GM12878 (cell line): Measurements from ENCODE around the gene MAML2. TPM values are rescaled to one million over a fixed set of nuclear protein-coding genes. Genes with fewer than 3 reads are reported as not detected.

Experiments used
- ATAC-seq: fragments of 200-7000 bp; cut with Tn5 transposase; 3 replicates; pipeline ENCODE4 v1.9.1; 2020; ENCODE audit warnings: mild to moderate bottlenecking, moderate library complexity
- BruUV-seq: library from RNA; stranded (reverse); fragments of 400-500 nt; replicated peaks from 2 replicates; lab custom pipeline; 2021; lab: Mats Ljungman, UMichigan
- CTCF ChIA-PET: fragments of 300-600 bp; sonication (Branson Sonifier 250); formaldehyde crosslinking; extraction: SDS; loops from one replicate; lab custom pipeline; 2021; ENCODE audit warnings: inconsistent platforms; lab: Yijun Ruan, JAX
- POLR2A ChIA-PET: fragments of 350-600 bp; formaldehyde crosslinking; extraction: SDS; loops from one replicate; lab custom pipeline; 2021; ENCODE audit warnings: inconsistent platforms; lab: Charles Lee
- RAD21 ChIA-PET: fragments of 300-600 bp; sonication (Branson Sonifier 250); formaldehyde crosslinking; loops from one replicate; lab custom pipeline; 2023; ENCODE audit warnings: antibody characterized with exemption; ENCODE audit not compliant: unreplicated experiment; lab: Charles Lee
- SMC1A ChIA-PET: fragments of 300-600 bp; sonication (Branson Sonifier 250); formaldehyde crosslinking; loops from one replicate; lab custom pipeline; 2023; ENCODE audit not compliant: unreplicated experiment, uncharacterized antibody; lab: Charles Lee
- DNase-seq: peaks from one replicate; pipeline ENCODE4 v3.0.0-alpha.2; 2011; ENCODE audit warnings: low read depth, low spot score
- FAIRE-seq: peaks from 3 replicates; lab custom pipeline; 2011; peaks lifted over from hg19 to GRCh38; lab: Jason Lieb, UNC
- H2AFZ ChIP-seq: 2 replicates; pipeline ENCODE4 v1.6.0; 2011; ENCODE audit warnings: low read depth, low read length, control low read depth; ENCODE audit not compliant: control insufficient read depth
- H3K27ac ChIP-seq: 2 replicates; pipeline ENCODE4 v1.5.1; 2011; ENCODE audit warnings: control low read depth; ENCODE audit not compliant: control insufficient read depth, insufficient read depth
- H3K27me3 ChIP-seq, 2 experiments: replicated peaks in 1 of 2; 2 replicates each; pipeline versions ENCODE4 v1.6.0 to v1.6.1; 2011; ENCODE audit warnings: low read length in 1 of 2; ENCODE audit not compliant: control insufficient read depth in 2 of 2, insufficient read depth in 2 of 2
- H3K36me3 ChIP-seq, 2 experiments: 2 replicates each; pipeline ENCODE4 v1.5.1; 2011; ENCODE audit warnings: low read length in 1 of 2; ENCODE audit not compliant: control insufficient read depth in 2 of 2, insufficient read depth in 2 of 2
- H3K4me1 ChIP-seq: 2 replicates; pipeline ENCODE4 v1.6.1; 2011; ENCODE audit warnings: mild to moderate bottlenecking, low read length, moderate library complexity, mixed read lengths; ENCODE audit not compliant: control insufficient read depth, insufficient read depth
- H3K4me2 ChIP-seq: 2 replicates; pipeline ENCODE4 v1.6.0; 2011; ENCODE audit warnings: control low read depth; ENCODE audit not compliant: control insufficient read depth, insufficient read depth
- H3K4me3 ChIP-seq: fragments of 200-600 bp; sonication (generic); 2 replicates; pipeline ENCODE4 v1.5.1; 2016
- H3K79me2 ChIP-seq: 2 replicates; pipeline ENCODE4 v1.6.0; 2011; ENCODE audit warnings: low read length; ENCODE audit not compliant: control insufficient read depth, insufficient read depth
- H3K9ac ChIP-seq: 2 replicates; pipeline ENCODE4 v1.8.0; 2011; ENCODE audit warnings: low read length, control low read depth, mixed read lengths; ENCODE audit not compliant: control insufficient read depth, insufficient read depth
- H3K9me3 ChIP-seq: replicated peaks from 3 replicates; pipeline ENCODE4 v1.5.1; 2011; ENCODE audit warnings: mild to moderate bottlenecking, low read length; ENCODE audit not compliant: control insufficient read depth, insufficient read depth
- H4K20me1 ChIP-seq: 2 replicates; pipeline ENCODE4 v1.6.0; 2011; ENCODE audit not compliant: control insufficient read depth, insufficient read depth
- BCL3 ChIP-seq: IDR thresholded peaks from 2 replicates; pipeline ENCODE4 v1.6.1; 2011; ENCODE audit warnings: borderline replicate concordance, low read depth, mild to moderate bottlenecking, moderate library complexity, low read length; ENCODE audit not compliant: insufficient read depth, poor library complexity, severe bottlenecking
- EP300 ChIP-seq, 2 experiments: fragments of 150-350 bp in 1 of 2; IDR thresholded peaks; 2 replicates each; pipeline ENCODE4 v1.6.1; 2011 to 2012; ENCODE audit warnings: low read depth in 2 of 2, low read length in 2 of 2, borderline replicate concordance in 1 of 2, improper control_type of control experiment in 1 of 2, inconsistent platforms in 1 of 2; ENCODE audit not compliant: control insufficient read depth in 1 of 2
- HDAC2 ChIP-seq: fragments of 200-600 bp; sonication (generic); IDR thresholded peaks from 2 replicates; pipeline ENCODE4 v1.6.1; 2017
- HDGF ChIP-seq: fragments of 450-650 bp; IDR thresholded peaks from 2 replicates; pipeline ENCODE4 v1.6.1; 2016; ENCODE audit warnings: antibody characterized with exemption
- NFYA ChIP-seq: IDR thresholded peaks from 2 replicates; pipeline ENCODE4 v1.6.1; 2011; ENCODE audit warnings: low read depth, mild to moderate bottlenecking, low read length, improper control_type of control experiment, borderline replicate concordance
- NRF1 ChIP-seq: conservative IDR thresholded peaks from 2 replicates; pipeline ENCODE4 v1.6.1; 2011; ENCODE audit warnings: mild to moderate bottlenecking, low read depth, low read length, improper control_type of control experiment
- POLR2AphosphoS5 ChIP-seq: IDR thresholded peaks from 2 replicates; pipeline ENCODE4 v1.6.1; 2011; ENCODE audit warnings: mild to moderate bottlenecking, low read length, inconsistent platforms
- RCOR1 ChIP-seq: conservative IDR thresholded peaks from 2 replicates; pipeline ENCODE4 v1.6.1; 2012; ENCODE audit warnings: low read depth, low read length, improper control_type of control experiment
- RFX5 ChIP-seq: IDR thresholded peaks from 2 replicates; pipeline ENCODE4 v1.6.1; 2011; ENCODE audit warnings: low read depth, low read length, improper control_type of control experiment
- RUNX3 ChIP-seq: IDR thresholded peaks from 2 replicates; pipeline ENCODE4 v1.6.1; 2012; ENCODE audit warnings: low read length, inconsistent platforms
- SMARCA5 ChIP-seq: fragments of 450-650 bp; IDR thresholded peaks from 2 replicates; pipeline ENCODE4 v1.6.1; 2017; ENCODE audit warnings: mild to moderate bottlenecking
- SUPT20H ChIP-seq: IDR thresholded peaks from 2 replicates; pipeline ENCODE4 v1.6.1; 2011; ENCODE audit warnings: low read depth, mild to moderate bottlenecking, low read length, moderate library complexity, borderline replicate concordance; ENCODE audit not compliant: control insufficient read depth
- TARDBP ChIP-seq: IDR thresholded peaks from 2 replicates; pipeline ENCODE4 v1.6.1; 2016; ENCODE audit warnings: borderline replicate concordance
- WGBS: methylation state at CpG from one replicate; pipeline ENCODE4 v1.1.6; 2016; ENCODE audit warnings: low lambda C conversion rate; ENCODE audit not compliant: insufficient replicate concordance, insufficient coverage; ENCODE audit errors: missing lambda C conversion rate; 5-methylcytosine and 5-hydroxymethylcytosine counted together
- in situ Hi-C: fragments of 300-500 bp; cut with MboI; formaldehyde crosslinking; loops from 9 replicates; pipeline ENCODE4 v1.14.3; 2018; ENCODE audit warnings: mixed read lengths
- intact Hi-C: fragments of 100-400 bp; cut with micrococcal nuclease; formaldehyde crosslinking; loops from one replicate; pipeline ENCODE4 v1.14.2; 2022; ENCODE audit not compliant: unreplicated experiment
- polyA plus RNA-seq, 11 experiments: library from polyadenylated mRNA; depleted of rRNA in 4 of 11; unstranded in 6 of 11; stranded (reverse) in 5 of 11; fragments of >200 nt; fragmentation: Nextera tagmentation in 4 of 11; fragmentation: Illumina TruSeq in 1 of 11; extraction: Ambion mirVana in 4 of 11; extraction: Trizol in 1 of 11; gene quantifications; 1 replicate in 1 of 11; 2 replicates in 10 of 11; pipeline versions ENCODE4 v1.2.1 to v1.2.3, GENCODE V29; 2011 to 2016; ENCODE audit warnings: inconsistent platforms in 2 of 11, missing spikeins in 2 of 11, low read depth in 1 of 11
- total RNA-seq, 4 experiments: library from RNA; depleted of rRNA in 3 of 4; stranded (reverse); fragments of >200 nt in 3 of 4; fragmentation: Illumina TruSeq in 1 of 4; extraction: Trizol in 1 of 4; gene quantifications; 2 replicates each; pipeline versions ENCODE4 v1.2.1 to v1.2.3, GENCODE V29; 2013 to 2021

Gene MAML2
- total and polyA plus RNA-seq, 10 of the 15 experiments (the other 5 are each of a cell fraction or from before 2014, with no cell fraction given), result 2.5 to 15.1 (median 12.0) TPM

DNA sequence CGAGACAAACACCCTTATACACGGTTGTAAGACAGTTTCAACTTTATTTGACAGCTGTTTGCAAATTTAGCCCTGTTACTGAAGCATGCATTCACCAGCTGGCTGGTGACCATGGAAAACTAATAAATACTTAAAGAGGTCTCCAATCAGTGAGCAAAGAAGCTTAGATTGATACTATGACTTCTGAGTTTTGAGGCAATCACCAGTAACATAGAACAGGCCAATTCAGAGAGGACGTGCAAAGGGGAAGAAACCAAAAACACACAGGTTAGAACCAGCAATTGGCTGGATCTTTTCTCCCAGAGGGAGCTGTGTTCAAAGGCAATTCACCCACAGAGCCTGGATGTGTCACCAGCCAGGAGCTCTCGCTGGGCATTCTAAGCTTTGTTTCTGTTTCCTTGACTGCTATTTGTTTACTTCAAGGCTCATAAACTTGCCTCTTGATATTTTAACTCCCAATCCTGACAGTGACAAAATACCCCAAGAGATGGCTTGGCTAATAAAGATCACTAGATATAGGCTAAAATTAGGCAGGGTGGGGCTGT lies 305.5 kb downstream of the MAML2 start:
- WGBS, result 37% methylated on average over 4 of the region's 4 CpGs
- H3K4me2 ChIP-seq, result no peak overlapping the region

DNA sequence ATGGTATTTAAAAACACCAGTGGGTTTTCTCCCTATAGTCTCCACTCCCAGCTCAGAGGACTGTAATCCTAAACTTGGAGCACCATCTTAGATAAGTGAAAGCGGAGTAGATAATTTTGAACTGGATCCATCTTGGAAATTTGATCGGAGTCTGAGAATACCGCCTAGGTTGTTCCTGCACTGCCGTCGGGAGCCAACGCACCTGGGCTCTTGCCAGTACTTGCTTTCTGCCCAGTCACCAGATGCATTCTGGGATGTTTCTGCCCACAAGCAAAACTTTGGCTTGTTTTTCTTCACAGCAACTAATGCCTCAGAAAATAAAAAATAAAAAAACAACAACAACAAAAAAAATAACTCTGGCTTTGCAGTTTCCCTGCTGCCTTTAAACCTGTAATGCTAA lies 306.1 kb downstream of the MAML2 start:
- SMC1A ChIA-PET, result interaction anchor here (1.1 to 1.9 kb wide), 5 partner anchors 16 to 305 kb away, joined by 3 to 7 read pairs (median 5); no protein-coding TSS in a partner anchor
- Histone ChIP-seq H3K9ac (no peak overlapping the region), H3K4me1 (peaks cover 4% of the 10 kb centered on the region; the same call in 1 of the 2 replicates), H4K20me1 (no peaks in the 10 kb centered on the region), H3K36me3 (no peaks in the 10 kb centered on the region), H3K4me2 (no peak overlapping the region), H3K9me3 (no peaks in the 10 kb centered on the region), H3K4me3 (no peak overlapping the region), H2AFZ (no peak overlapping the region), H3K27me3 (no peaks in the 10 kb centered on the region), H3K27ac (no peak overlapping the region), H3K79me2 (no peaks in the 10 kb centered on the region)
- TF ChIP-seq POLR2AphosphoS5 (no peak), HDAC2 (no peak), SUPT20H (no peak), RFX5 (no peak), TARDBP (no peak), RCOR1 (no peak), RUNX3 (no peak), BCL3 (no peak), NRF1 (no peak), NFYA (no peak), HDGF (no peak), EP300 (IDR thresholded peaks at IDR 0.05; ENCODE audit: borderline replicate concordance in 1 of 2, control insufficient read depth in 1 of 2, low read depth in 2 of 2, low read length in 2 of 2) (no peak)
- ATAC-seq, result no peak
- POLR2A ChIA-PET, result interaction anchor here (0.6 kb wide), 1 partner anchor 207 kb away, joined by 7 read pairs; no protein-coding TSS in a partner anchor
- no peak for DNase-seq
- intact Hi-C loops, result no loop called here
- FAIRE-seq, result no peak
- RAD21 ChIA-PET, result no interaction called here
- in situ Hi-C loops, result no loop called here
- CTCF ChIA-PET, result interaction anchor here (1.0 kb wide), 1 partner anchor 22 kb away, joined by 3 read pairs; no protein-coding TSS in a partner anchor
- BruUV-seq, result no TSS peak
- 88% methylated on average over 6 of the region's 6 CpGs for WGBS

More for the DNA sequence above, 305.5 kb downstream of the MAML2 start:
- no peaks in the 10 kb centered on the region for H3K27me3 ChIP-seq
- DNase-seq (no peak), ATAC-seq (peak; percentile 72), FAIRE-seq (peak; percentile 62)
- intact Hi-C loops (no loop called here), in situ Hi-C loops (no loop called here)
- H3K36me3 ChIP-seq, result no peaks in the 10 kb centered on the region
- no peaks in the 10 kb centered on the region for H3K9me3 ChIP-seq
- H4K20me1 ChIP-seq, result no peaks in the 10 kb centered on the region
- no peaks in the 10 kb centered on the region for H3K79me2 ChIP-seq
- no peak overlapping the region for H2AFZ ChIP-seq
- ChIA-PET CTCF (no interaction called here), POLR2A (interaction anchor here (0.6 kb wide), 1 partner anchor 206 kb away, joined by 7 read pairs; no protein-coding TSS in a partner anchor), RAD21 (no interaction called here), SMC1A (interaction anchor here (0.7 to 1.9 kb wide), 5 partner anchors 9 to 304 kb away, joined by 3 to 6 read pairs (median 4); no protein-coding TSS in a partner anchor)
- H3K9ac ChIP-seq, result no peak overlapping the region
- no TSS peak for BruUV-seq
- TF ChIP-seq EP300 (IDR thresholded peaks at IDR 0.05; ENCODE audit: borderline replicate concordance in 1 of 2, control insufficient read depth in 1 of 2, low read depth in 2 of 2, low read length in 2 of 2), result 0 out of 4 replicates have a peak, but pooled peaks of 1 of the 2 experiments have one; percentile 16
- TF ChIP-seq SMARCA5, result no peak
- no peak overlapping the region for H3K27ac ChIP-seq
- H3K4me1 ChIP-seq, result peaks cover 3% of the 10 kb centered on the region; the same call in 1 of the 2 replicates
- H3K4me3 ChIP-seq, result no peak overlapping the region
